SK-N-SH (cell line): Measurements from ENCODE around the gene WDR27. TPM values are rescaled to one million over a fixed set of nuclear protein-coding genes. Genes with fewer than 3 reads are reported as not detected.

Source experiments
- CTCF ChIA-PET: fragments of 300-600, 350-600 bp; formaldehyde crosslinking; extraction: SDS; loops from one replicate; lab custom pipeline; 2021; lab: Yijun Ruan, JAX
- POLR2A ChIA-PET: fragments of 350-600 bp; sonication (Branson Sonifier 250); formaldehyde crosslinking; extraction: SDS; loops from one replicate; lab custom pipeline; 2020; ENCODE audit warnings: antibody characterized with exemption, inconsistent platforms; lab: Yijun Ruan, JAX
- DNase-seq: peaks from one replicate; pipeline ENCODE4 v3.0.0; 2012
- H2AFZ ChIP-seq: fragments of 200-600 bp; sonication (generic); 2 replicates; pipeline ENCODE4 v1.8.1; 2016; ENCODE audit warnings: antibody characterized with exemption, mild to moderate bottlenecking, low read depth
- H3F3A ChIP-seq: fragments of 200-600 bp; sonication (generic); replicated peaks from 2 replicates; pipeline ENCODE3; 2016; ENCODE audit warnings: antibody characterized with exemption, mild to moderate bottlenecking; ENCODE audit not compliant: insufficient read depth
- H3K27ac ChIP-seq, 2 experiments: fragments of 200-500 bp in 1 of 2; fragments of 200-600 bp in 1 of 2; sonication (Bioruptor generic) in 1 of 2; sonication (generic), shearing (Covaris generic) in 1 of 2; 2 replicates each; pipeline versions ENCODE4 v1.5.1 to v1.6.1; 2014 to 2016; ENCODE audit warnings: low read depth in 2 of 2, inconsistent platforms in 1 of 2, low read length in 1 of 2, mild to moderate bottlenecking in 1 of 2, mixed read lengths in 1 of 2
- H3K27me3 ChIP-seq: fragments of 200-600 bp; sonication (generic), shearing (Covaris generic); 2 replicates; pipeline ENCODE4 v1.6.1; 2016; ENCODE audit warnings: mixed run types; ENCODE audit not compliant: insufficient read depth
- H3K36me3 ChIP-seq, 2 experiments: fragments of 200-500 bp in 1 of 2; fragments of 200-600 bp in 1 of 2; sonication (Bioruptor generic) in 1 of 2; sonication (generic) in 1 of 2; replicated peaks in 1 of 2; 2 replicates each; pipeline versions ENCODE3 to v1.5.1; 2014 to 2016; ENCODE audit warnings: low read length in 1 of 2, mild to moderate bottlenecking in 1 of 2; ENCODE audit not compliant: insufficient read depth in 2 of 2, control insufficient read depth in 1 of 2
- H3K4me1 ChIP-seq, 2 experiments: fragments of 200-500 bp in 1 of 2; fragments of 200-600 bp in 1 of 2; sonication (Bioruptor generic) in 1 of 2; sonication (generic), shearing (Covaris generic) in 1 of 2; 2 replicates each; pipeline versions ENCODE4 v1.5.1 to v1.6.1; 2014 to 2016; ENCODE audit warnings: low read depth in 1 of 2, low read length in 1 of 2, mixed run types in 1 of 2; ENCODE audit not compliant: insufficient read depth in 2 of 2, control insufficient read depth in 1 of 2
- H3K4me2 ChIP-seq: fragments of 200-600 bp; sonication (generic), shearing (Covaris generic); 2 replicates; pipeline ENCODE4 v1.6.1; 2017; ENCODE audit warnings: mixed run types
- H3K4me3 ChIP-seq, 2 experiments: fragments of 200-500 bp in 1 of 2; fragments of 200-600 bp in 1 of 2; sonication (Bioruptor generic) in 1 of 2; sonication (generic), shearing (Covaris generic) in 1 of 2; 2 replicates each; pipeline versions ENCODE4 v1.5.1 to v1.8.1; 2014 to 2016; ENCODE audit warnings: low read depth in 2 of 2, inconsistent platforms in 1 of 2, low read length in 1 of 2, mild to moderate bottlenecking in 1 of 2, mixed read lengths in 1 of 2, moderate library complexity in 1 of 2
- H3K79me2 ChIP-seq: fragments of 200-600 bp; sonication (generic); 2 replicates; pipeline ENCODE4 v1.8.1; 2017; ENCODE audit warnings: mild to moderate bottlenecking; ENCODE audit not compliant: insufficient read depth
- H3K9ac ChIP-seq: fragments of 200-600 bp; sonication (generic); 2 replicates; pipeline ENCODE4 v1.6.1; 2017; ENCODE audit warnings: mixed run types
- H3K9me2 ChIP-seq: fragments of 200-600 bp; sonication (generic); 2 replicates; pipeline ENCODE4 v1.6.1; 2017; ENCODE audit warnings: mixed run types
- H3K9me3 ChIP-seq: fragments of 200-600 bp; sonication (generic); 2 replicates; pipeline ENCODE4 v1.6.1; 2017; ENCODE audit warnings: mixed run types, mild to moderate bottlenecking, moderate library complexity
- H4K20me1 ChIP-seq: fragments of 200-600 bp; sonication (generic); 2 replicates; pipeline ENCODE4 v1.6.1; 2017; ENCODE audit warnings: mild to moderate bottlenecking, mixed run types; ENCODE audit not compliant: insufficient read depth
- CHD2 ChIP-seq: fragments of 150-350 bp; IDR thresholded peaks from 2 replicates; pipeline ENCODE4 v1.6.1; 2018; ENCODE audit warnings: low read length; ENCODE audit not compliant: partially characterized antibody
- FOXM1 ChIP-seq: IDR thresholded peaks from 2 replicates; pipeline ENCODE4 v1.4.0; 2012; ENCODE audit warnings: low read depth, mild to moderate bottlenecking
- NRF1 ChIP-seq: IDR thresholded peaks from 2 replicates; pipeline ENCODE4 v1.6.1; 2012; ENCODE audit warnings: low read depth, mild to moderate bottlenecking, low read length
- RCOR1 ChIP-seq: fragments of 150-350 bp; IDR thresholded peaks from 2 replicates; pipeline ENCODE4 v1.6.1; 2017; ENCODE audit warnings: antibody characterized with exemption, low read length
- SMC3 ChIP-seq: IDR thresholded peaks from 2 replicates; pipeline ENCODE4 v1.6.1; 2012; ENCODE audit warnings: low read depth, low read length, improper control_type of control experiment
- YY1 ChIP-seq: IDR thresholded peaks from 2 replicates; pipeline ENCODE4 v1.4.0; 2012; ENCODE audit warnings: low read depth, mild to moderate bottlenecking
- WGBS: methylation state at CpG from one replicate; pipeline ENCODE4 v1.1.6; 2017; ENCODE audit warnings: low lambda C conversion rate; 5-methylcytosine and 5-hydroxymethylcytosine counted together
- polyA plus RNA-seq, 3 experiments: library from polyadenylated mRNA; depleted of rRNA; stranded (reverse); fragments of >200 nt; gene quantifications; 2 replicates each; pipeline ENCODE4 v1.2.3, GENCODE V29; 2012
- TF ChIP-seq, protein P1 (sequence below): fragments of 200-600 bp; sonication (generic); IDR thresholded peaks from 2 replicates; pipeline ENCODE4 v1.6.1; 2017; ENCODE audit warnings: antibody characterized with exemption, mild to moderate bottlenecking, moderate library complexity
- TF ChIP-seq, protein P2 (sequence below): fragments of 150-350 bp; IDR thresholded peaks from 2 replicates; pipeline ENCODE4 v1.6.1; 2016; ENCODE audit warnings: mild to moderate bottlenecking, low read depth, low read length
- TF ChIP-seq, protein P3 (sequence below): fragments of 150-350 bp; IDR thresholded peaks from 2 replicates; pipeline ENCODE4 v1.6.1; 2017; ENCODE audit warnings: antibody characterized with exemption, low read length, low read depth, borderline replicate concordance
- TF ChIP-seq, protein P4 (sequence below): IDR thresholded peaks from 2 replicates; pipeline ENCODE4; 2012
- TF ChIP-seq, protein P5 (sequence below): IDR thresholded peaks from 2 replicates; pipeline ENCODE4 v1.4.0; 2012; ENCODE audit warnings: low read depth, borderline replicate concordance

WDR27 gene
- polyA plus RNA-seq, 1 of the 3 experiments (the other 2 are of a cell fraction), result 55.6 TPM

DNA sequence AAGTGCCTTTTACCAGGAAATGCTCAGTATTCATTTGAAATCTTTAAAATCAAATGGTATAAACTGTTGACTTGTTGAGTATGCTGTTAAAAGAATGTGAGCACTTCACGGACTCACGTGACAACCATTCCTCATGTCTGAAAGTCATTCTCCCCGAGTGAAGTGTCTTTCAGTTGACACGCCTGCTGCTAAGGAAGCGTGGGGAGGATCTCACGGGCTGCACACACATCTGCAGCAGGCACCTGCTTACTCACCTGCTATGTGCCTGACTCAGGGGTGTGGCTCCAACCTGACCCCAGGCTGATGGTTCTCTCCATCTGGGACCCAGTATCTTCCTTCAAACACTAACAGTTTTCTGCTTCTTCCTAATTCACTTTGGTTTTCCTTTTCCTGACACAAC lies 32.7 kb downstream of the WDR27 start:
- TF ChIP-seq, protein P1, sequence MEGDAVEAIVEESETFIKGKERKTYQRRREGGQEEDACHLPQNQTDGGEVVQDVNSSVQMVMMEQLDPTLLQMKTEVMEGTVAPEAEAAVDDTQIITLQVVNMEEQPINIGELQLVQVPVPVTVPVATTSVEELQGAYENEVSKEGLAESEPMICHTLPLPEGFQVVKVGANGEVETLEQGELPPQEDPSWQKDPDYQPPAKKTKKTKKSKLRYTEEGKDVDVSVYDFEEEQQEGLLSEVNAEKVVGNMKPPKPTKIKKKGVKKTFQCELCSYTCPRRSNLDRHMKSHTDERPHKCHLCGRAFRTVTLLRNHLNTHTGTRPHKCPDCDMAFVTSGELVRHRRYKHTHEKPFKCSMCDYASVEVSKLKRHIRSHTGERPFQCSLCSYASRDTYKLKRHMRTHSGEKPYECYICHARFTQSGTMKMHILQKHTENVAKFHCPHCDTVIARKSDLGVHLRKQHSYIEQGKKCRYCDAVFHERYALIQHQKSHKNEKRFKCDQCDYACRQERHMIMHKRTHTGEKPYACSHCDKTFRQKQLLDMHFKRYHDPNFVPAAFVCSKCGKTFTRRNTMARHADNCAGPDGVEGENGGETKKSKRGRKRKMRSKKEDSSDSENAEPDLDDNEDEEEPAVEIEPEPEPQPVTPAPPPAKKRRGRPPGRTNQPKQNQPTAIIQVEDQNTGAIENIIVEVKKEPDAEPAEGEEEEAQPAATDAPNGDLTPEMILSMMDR, result no peak
- TF ChIP-seq, protein P2, sequence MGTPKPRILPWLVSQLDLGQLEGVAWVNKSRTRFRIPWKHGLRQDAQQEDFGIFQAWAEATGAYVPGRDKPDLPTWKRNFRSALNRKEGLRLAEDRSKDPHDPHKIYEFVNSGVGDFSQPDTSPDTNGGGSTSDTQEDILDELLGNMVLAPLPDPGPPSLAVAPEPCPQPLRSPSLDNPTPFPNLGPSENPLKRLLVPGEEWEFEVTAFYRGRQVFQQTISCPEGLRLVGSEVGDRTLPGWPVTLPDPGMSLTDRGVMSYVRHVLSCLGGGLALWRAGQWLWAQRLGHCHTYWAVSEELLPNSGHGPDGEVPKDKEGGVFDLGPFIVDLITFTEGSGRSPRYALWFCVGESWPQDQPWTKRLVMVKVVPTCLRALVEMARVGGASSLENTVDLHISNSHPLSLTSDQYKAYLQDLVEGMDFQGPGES, result no peak
- TF ChIP-seq, protein P3, sequence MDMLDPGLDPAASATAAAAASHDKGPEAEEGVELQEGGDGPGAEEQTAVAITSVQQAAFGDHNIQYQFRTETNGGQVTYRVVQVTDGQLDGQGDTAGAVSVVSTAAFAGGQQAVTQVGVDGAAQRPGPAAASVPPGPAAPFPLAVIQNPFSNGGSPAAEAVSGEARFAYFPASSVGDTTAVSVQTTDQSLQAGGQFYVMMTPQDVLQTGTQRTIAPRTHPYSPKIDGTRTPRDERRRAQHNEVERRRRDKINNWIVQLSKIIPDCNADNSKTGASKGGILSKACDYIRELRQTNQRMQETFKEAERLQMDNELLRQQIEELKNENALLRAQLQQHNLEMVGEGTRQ, result no peak
- TF ChIP-seq CHD2 (no peak), YY1 (no peak), FOXM1 (no peak), RCOR1 (no peak), SMC3 (no peak)
- TF ChIP-seq, protein P4, sequence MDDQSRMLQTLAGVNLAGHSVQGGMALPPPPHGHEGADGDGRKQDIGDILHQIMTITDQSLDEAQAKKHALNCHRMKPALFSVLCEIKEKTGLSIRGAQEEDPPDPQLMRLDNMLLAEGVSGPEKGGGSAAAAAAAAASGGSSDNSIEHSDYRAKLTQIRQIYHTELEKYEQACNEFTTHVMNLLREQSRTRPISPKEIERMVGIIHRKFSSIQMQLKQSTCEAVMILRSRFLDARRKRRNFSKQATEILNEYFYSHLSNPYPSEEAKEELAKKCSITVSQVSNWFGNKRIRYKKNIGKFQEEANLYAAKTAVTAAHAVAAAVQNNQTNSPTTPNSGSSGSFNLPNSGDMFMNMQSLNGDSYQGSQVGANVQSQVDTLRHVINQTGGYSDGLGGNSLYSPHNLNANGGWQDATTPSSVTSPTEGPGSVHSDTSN, result no peak
- Histone ChIP-seq H3K4me1 (no peaks in the 10 kb centered on the region; a peak in 1 of 4 replicates), H3K4me3 (no peak overlapping the region), H3F3A (no peaks in the 10 kb centered on the region), H4K20me1 (no peaks in the 10 kb centered on the region), H3K27ac (no peak overlapping the region), H3K9ac (no peak overlapping the region), H3K9me3 (no peaks in the 10 kb centered on the region), H3K36me3 (peaks cover 4 to 72% of the 10 kb centered on the region in 2 experiments), H3K4me2 (no peak overlapping the region), H2AFZ (no peak overlapping the region), H3K9me2 (no peaks in the 10 kb centered on the region), H3K79me2 (no peaks in the 10 kb centered on the region), H3K27me3 (no peaks in the 10 kb centered on the region)
- ChIA-PET POLR2A (no interaction called here), CTCF (no interaction called here)
- DNase-seq, result no peak
- WGBS, result 89% methylated on average over 6 of the region's 6 CpGs

DNA sequence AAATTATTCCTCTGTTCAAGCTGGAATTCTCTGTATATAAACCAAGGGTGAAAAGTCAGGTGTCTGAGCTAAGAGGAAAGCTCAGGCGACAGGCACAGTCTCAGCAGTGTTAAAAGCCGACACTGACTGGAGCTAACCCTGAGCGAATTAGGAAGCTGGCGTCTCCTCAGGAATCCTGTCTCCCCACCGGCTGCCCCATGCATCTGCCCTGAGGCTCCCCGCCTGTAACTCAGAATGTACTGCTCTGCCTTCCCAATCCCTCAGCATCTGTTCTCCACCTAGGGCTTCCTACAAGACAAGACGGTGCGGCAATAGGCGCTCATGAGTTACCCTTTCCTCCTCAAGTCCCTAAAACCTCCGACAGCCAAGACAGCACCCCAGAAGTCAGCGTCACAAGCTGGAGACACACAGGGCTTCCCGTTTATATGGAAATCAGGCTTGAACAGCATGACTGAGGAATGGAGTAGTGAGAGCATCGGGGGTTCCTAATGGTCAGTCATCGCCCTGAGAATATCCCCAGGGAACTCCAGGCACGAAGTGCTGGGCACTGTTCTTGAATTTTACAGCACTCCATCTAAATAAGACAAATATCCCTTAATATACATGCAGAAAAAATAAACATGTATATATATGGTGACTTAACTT lies 33.5 kb downstream of the WDR27 start:
- Histone ChIP-seq H3K36me3 (peaks cover 6 to 79% of the 10 kb centered on the region in 2 experiments), H2AFZ (no peak overlapping the region), H3K4me2 (no peak overlapping the region), H3K27me3 (no peaks in the 10 kb centered on the region), H3K4me1 (no peaks in the 10 kb centered on the region; a peak in 1 of 4 replicates), H3K9ac (no peak overlapping the region), H3K27ac (no peak overlapping the region), H3K9me3 (no peaks in the 10 kb centered on the region), H3K9me2 (no peaks in the 10 kb centered on the region), H3F3A (no peaks in the 10 kb centered on the region), H3K79me2 (no peaks in the 10 kb centered on the region), H4K20me1 (no peaks in the 10 kb centered on the region), H3K4me3 (no peak overlapping the region)
- ChIA-PET POLR2A (no interaction called here), CTCF (no interaction called here)
- TF ChIP-seq SMC3 (no peak), NRF1 (no peak)
- TF ChIP-seq, protein P5, sequence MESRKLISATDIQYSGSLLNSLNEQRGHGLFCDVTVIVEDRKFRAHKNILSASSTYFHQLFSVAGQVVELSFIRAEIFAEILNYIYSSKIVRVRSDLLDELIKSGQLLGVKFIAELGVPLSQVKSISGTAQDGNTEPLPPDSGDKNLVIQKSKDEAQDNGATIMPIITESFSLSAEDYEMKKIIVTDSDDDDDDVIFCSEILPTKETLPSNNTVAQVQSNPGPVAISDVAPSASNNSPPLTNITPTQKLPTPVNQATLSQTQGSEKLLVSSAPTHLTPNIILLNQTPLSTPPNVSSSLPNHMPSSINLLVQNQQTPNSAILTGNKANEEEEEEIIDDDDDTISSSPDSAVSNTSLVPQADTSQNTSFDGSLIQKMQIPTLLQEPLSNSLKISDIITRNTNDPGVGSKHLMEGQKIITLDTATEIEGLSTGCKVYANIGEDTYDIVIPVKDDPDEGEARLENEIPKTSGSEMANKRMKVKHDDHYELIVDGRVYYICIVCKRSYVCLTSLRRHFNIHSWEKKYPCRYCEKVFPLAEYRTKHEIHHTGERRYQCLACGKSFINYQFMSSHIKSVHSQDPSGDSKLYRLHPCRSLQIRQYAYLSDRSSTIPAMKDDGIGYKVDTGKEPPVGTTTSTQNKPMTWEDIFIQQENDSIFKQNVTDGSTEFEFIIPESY, result no peak
- TF ChIP-seq, protein P3, result no peak
- TF ChIP-seq, protein P4, result no peak
- no peak for DNase-seq
- 94% methylated on average over 15 of the region's 15 CpGs for WGBS
